Lower leg skin (tissue), 4 donors: ENCODE results near the gene OR6P1. TPM values are rescaled to one million over a fixed set of nuclear protein-coding genes. Genes with fewer than 3 reads are reported as not detected.

Experiments used
- DNase-seq, 2 donors: peaks; one replicate each; pipeline ENCODE4 v3.0.0-alpha.2; 2019; ENCODE audit warnings: low spot score in 2 of 2
- H3K4me3 ChIP-seq: fragments of 200-600 bp; sonication (generic); 2 replicates; pipeline ENCODE4 v1.5.1; 2017; ENCODE audit warnings: mild to moderate bottlenecking, low read depth; ENCODE audit not compliant: poor library complexity, severe bottlenecking
- POLR2A ChIP-seq, 2 donors: fragments of 450-650 bp; IDR thresholded peaks; one replicate each; pipeline ENCODE4 v1.6.1; 2016 to 2017; ENCODE audit warnings: antibody characterized with exemption in 2 of 2, mild to moderate bottlenecking in 1 of 2, moderate library complexity in 1 of 2
- WGBS, 2 donors: methylation state at CpG; one replicate each; pipeline ENCODE4 v1.1.5; 2018; 5-methylcytosine and 5-hydroxymethylcytosine counted together
- intact Hi-C: fragments of 100-400 bp; cut with DNase I; formaldehyde crosslinking; loops from one replicate; pipeline ENCODE4 v1.15.0; 2023; ENCODE audit warnings: low total_unique reads
- total RNA-seq, 4 donors: library from RNA; depleted of rRNA; stranded (reverse); fragments of >200 nt; gene quantifications; one replicate each; pipeline ENCODE4 v1.1.0, GENCODE V29; 2016
- TF ChIP-seq, protein P1 (sequence below), 3 donors: fragments of 450-650 bp; IDR thresholded peaks; one replicate each; pipeline ENCODE4 v1.5.1; 2016; ENCODE audit warnings: antibody characterized with exemption in 3 of 3, mild to moderate bottlenecking in 3 of 3, moderate library complexity in 2 of 3

Gene OR6P1, protein sequence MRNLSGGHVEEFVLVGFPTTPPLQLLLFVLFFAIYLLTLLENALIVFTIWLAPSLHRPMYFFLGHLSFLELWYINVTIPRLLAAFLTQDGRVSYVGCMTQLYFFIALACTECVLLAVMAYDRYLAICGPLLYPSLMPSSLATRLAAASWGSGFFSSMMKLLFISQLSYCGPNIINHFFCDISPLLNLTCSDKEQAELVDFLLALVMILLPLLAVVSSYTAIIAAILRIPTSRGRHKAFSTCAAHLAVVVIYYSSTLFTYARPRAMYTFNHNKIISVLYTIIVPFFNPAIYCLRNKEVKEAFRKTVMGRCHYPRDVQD
- total RNA-seq: not detected

DNA sequence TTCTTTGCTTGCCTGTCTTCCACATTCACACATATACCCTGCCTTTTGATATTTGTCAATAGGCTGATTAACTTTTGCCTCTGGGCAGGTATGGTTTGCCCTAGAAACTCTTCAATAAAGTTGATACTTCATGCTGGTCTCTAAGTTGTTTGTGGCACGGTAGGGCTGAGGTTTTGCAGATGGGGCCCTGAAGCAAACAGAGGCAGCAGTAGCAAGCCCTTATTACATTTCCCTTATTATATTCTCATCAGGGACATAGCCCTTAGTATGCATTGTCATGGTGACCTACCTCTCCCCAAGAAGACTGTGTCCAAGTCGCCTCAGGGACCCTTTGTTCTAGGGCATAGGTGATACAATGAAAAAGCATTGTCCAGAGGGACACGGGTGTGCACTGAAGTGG lies at the start of gene OR6P1:
OR6P1 (minus strand) TSS at position 101 of the 400 bp plus-strand sequence. CDS start 6,976 bp downstream, outside the sequence.
- H3K4me3 ChIP-seq: no peak within 1 kb of the TSS
- WGBS, 2 donors: 68 to 71% methylated on average over 3 of the region's 3 CpGs
- intact Hi-C loops: no loop called here
- no peak for TF ChIP-seq POLR2A (IDR thresholded peaks at IDR 0.05)
- TF ChIP-seq, protein P1, sequence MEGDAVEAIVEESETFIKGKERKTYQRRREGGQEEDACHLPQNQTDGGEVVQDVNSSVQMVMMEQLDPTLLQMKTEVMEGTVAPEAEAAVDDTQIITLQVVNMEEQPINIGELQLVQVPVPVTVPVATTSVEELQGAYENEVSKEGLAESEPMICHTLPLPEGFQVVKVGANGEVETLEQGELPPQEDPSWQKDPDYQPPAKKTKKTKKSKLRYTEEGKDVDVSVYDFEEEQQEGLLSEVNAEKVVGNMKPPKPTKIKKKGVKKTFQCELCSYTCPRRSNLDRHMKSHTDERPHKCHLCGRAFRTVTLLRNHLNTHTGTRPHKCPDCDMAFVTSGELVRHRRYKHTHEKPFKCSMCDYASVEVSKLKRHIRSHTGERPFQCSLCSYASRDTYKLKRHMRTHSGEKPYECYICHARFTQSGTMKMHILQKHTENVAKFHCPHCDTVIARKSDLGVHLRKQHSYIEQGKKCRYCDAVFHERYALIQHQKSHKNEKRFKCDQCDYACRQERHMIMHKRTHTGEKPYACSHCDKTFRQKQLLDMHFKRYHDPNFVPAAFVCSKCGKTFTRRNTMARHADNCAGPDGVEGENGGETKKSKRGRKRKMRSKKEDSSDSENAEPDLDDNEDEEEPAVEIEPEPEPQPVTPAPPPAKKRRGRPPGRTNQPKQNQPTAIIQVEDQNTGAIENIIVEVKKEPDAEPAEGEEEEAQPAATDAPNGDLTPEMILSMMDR (IDR thresholded peaks at IDR 0.05): no peak
- DNase-seq: no peak

DNA sequence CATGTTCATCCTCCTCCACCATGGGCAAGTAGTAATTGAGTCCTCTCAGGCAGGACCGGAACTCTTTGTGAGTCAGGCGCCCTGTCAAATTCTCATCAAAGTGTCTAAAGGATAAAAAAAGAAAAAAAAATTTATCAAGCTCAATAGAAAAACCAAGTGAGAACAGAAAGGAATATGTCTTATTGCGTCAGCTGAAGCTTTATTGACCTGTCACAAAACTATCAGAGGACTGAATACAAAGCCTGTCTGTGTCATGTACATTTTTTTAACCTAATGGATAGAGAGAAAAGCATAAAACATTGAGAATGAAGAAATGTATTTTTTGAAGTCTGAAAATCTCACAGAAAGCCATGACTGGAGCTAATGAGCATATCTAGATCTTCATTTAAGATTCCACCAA lies 43.4 kb upstream of the OR6P1 start:
- TF ChIP-seq POLR2A (IDR thresholded peaks at IDR 0.05): no peak
- TF ChIP-seq, protein P1 (IDR thresholded peaks at IDR 0.05): no peak
- WGBS, 2 donors: 86% methylated on average over 3 of the region's 3 CpGs
- no peak overlapping the region for H3K4me3 ChIP-seq
- intact Hi-C loops: no loop called here
- no peak for DNase-seq

DNA sequence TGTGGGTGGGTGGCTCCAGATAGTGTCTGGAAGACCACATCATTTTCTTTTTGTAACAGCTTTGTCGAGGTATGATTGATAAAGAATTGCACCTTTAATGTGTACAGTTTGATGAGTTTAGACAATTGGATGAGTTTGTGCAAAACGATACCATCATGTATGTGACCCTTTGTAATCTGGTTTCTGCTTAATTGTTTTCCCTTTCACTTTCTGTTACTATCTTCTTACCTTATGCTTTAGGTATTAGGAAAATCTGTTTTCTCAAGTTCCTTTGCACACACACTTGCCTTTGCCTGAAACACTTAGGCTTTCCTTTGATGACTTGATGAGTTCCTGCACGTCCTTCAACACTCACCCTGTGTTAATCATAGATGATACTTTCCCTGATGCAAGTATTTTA lies 41.5 kb upstream of the OR6P1 start:
- 57 to 60% methylated on average over 3 of the region's 3 CpGs for WGBS, 2 donors
- TF ChIP-seq POLR2A (IDR thresholded peaks at IDR 0.05): no peak
- TF ChIP-seq, protein P1 (IDR thresholded peaks at IDR 0.05): no peak
- no peak for DNase-seq
- H3K4me3 ChIP-seq: no peak overlapping the region
- intact Hi-C loops: no loop called here

DNA sequence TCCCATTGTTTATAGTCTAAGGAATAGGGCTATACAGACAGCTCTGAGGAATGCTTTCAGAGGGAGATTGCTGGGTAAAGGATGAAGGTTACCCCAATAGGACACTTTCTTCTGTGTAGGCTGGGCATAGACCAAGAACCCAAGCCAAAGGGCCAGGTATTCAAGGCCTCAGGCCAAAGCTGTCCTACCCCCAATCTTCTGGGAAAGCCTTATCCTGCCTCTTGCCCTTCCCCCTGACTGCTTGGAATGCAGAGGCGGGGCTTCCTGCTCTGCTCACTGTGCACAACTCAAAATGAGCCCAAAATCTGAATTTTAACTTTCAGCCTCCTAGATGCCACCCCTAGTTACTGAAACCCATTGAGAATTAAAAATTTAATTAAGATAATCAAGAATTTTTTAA lies 36.9 kb upstream of the OR6P1 start:
- 71 to 93% methylated on average over 1 of the region's 1 CpG for WGBS, 2 donors
- intact Hi-C loops: no loop called here
- TF ChIP-seq, protein P1 (IDR thresholded peaks at IDR 0.05): no peak
- no peak for TF ChIP-seq POLR2A (IDR thresholded peaks at IDR 0.05)
- no peak overlapping the region for H3K4me3 ChIP-seq
- no peak for DNase-seq

DNA sequence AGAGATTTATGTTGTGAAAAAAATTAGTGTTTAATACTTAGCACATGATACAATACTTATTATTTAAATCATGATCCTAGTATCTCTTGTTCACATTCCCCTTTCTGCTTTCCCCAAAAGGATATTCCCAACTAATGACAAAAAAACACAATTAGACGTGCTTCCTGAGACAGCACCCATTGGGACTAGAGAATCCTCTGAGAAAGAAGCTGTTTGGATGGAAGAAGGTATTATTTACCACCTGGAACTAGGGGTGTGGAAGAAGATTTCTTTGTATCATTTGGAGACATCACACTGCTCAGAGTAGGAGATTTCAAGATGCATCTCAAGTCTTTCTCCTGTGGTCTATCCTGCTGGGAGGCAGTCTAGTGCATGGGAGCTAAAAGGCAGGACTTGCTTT lies 34.6 kb upstream of the OR6P1 start, which contains the start of gene OR10Z1:
OR10Z1 (plus strand) TSS at position 301 of the 400 bp plus-strand sequence. CDS start 1,171 bp downstream, outside the sequence.
- 82 to 86% methylated on average over 1 of the region's 1 CpG for WGBS, 2 donors
- DNase-seq: no peak
- TF ChIP-seq POLR2A (IDR thresholded peaks at IDR 0.05): no peak
- TF ChIP-seq, protein P1 (IDR thresholded peaks at IDR 0.05): no peak
- intact Hi-C loops: no loop called here
- no peak within 1 kb of the TSS for H3K4me3 ChIP-seq
